ENCODE measurements around the gene SLC66A1.
A peak's percentile ranks its signal among the peaks of the same experiment; 100 is the strongest.
"Not testable (repeated sequence)": the region's sequence is repeated elsewhere in the genome, so short reads cannot be mapped to it uniquely, and the experiment has no call there.

SLC66A1 gene

DNA sequence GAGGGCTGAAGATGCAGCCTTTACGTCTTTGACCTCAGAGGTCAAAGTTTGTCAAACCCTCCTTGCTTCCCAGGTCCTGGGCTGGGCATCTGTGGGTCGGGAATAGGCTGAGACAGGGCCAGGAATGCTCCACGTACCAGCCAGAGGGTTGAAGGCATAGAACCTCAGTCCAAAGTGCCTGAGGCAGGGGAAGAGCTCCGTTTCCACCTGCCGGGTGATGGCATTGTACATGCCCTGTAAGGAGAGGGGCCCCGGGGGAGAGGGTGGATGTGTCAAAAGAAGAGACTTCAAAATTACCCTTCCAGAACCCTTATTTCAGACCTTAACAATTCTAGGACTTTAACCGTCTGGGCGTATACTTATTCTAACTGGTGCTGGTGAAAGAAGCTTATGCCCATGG, 27.2 kb upstream of the SLC66A1 start:
- Histone ChIP-seq H2AFZ (ENCODE audit: low read length, unreplicated experiment) (no peak overlapping the region), H3K27me3 (ENCODE audit: insufficient read depth, low read length) (no peaks in the 10 kb centered on the region), H3K79me2 (ENCODE audit: control insufficient read depth, insufficient read depth, low read length, unreplicated experiment) (no peaks in the 10 kb centered on the region), H3K36me3 (ENCODE audit: insufficient read depth, low read length) (peaks cover 7% of the 10 kb centered on the region; the same call in 1 of the 2 replicates), H3K4me1 (ENCODE audit: control insufficient read depth, insufficient read depth, low read length, unreplicated experiment) (no peaks in the 10 kb centered on the region), H3K4me3 (ENCODE audit: low read depth, low read length) (no peak overlapping the region), H3K27ac (ENCODE audit: low read depth, low read length) (no peak overlapping the region)

DNA sequence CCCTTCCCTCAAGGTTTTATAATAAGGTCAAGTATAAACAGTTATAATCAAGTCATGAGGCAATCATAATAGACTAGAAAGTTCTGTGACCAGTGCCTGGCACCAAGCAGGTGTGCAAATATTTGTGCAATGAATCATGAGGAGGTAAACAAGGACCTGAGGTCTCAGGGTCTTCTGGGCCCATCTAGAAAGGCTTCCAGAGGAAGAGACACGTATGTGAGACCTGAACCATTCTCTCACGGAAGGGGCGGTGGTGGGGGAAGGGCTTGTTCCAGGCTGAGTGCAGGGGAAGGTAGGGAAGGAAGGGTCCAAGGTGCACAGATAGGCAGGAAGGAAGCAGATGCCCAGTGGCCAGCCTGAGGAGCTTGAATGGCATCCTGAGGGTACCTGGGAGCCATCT, 26.8 kb upstream of the SLC66A1 start:
- not testable (repeated sequence) for H3K79me2 ChIP-seq (ENCODE audit: control insufficient read depth, insufficient read depth, low read length, unreplicated experiment); H2AFZ ChIP-seq (ENCODE audit: low read length, unreplicated experiment); H3K4me3 ChIP-seq (ENCODE audit: low read depth, low read length); H3K4me1 ChIP-seq (ENCODE audit: control insufficient read depth, insufficient read depth, low read length, unreplicated experiment); H3K27ac ChIP-seq (ENCODE audit: low read depth, low read length); H3K27me3 ChIP-seq (ENCODE audit: insufficient read depth, low read length); H3K36me3 ChIP-seq (ENCODE audit: insufficient read depth, low read length)

DNA sequence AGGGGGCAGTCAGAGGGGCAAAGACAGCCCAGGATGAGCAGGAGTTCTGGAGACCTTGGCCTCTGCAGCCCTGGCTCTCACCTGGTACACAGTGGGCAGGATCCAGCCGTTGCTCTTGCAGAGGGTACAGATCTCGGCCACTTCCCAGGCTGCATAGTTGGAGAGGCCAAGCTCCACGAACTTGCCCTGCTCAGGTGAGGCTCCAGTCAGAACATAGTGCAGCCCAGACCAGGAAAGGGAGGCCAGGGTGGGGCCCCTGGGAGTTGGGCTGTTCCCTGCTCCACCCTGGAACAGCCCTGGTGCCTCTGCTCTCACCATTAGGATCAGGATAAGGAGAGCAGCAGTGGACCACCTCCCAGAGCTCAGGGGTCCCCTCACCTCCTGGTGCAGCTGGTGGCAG, 26.3 kb upstream of the SLC66A1 start:
- not testable (repeated sequence) for H3K36me3 ChIP-seq (ENCODE audit: insufficient read depth, low read length); H3K27me3 ChIP-seq (ENCODE audit: insufficient read depth, low read length); H3K27ac ChIP-seq (ENCODE audit: low read depth, low read length); H2AFZ ChIP-seq (ENCODE audit: low read length, unreplicated experiment); H3K4me3 ChIP-seq (ENCODE audit: low read depth, low read length); H3K79me2 ChIP-seq (ENCODE audit: control insufficient read depth, insufficient read depth, low read length, unreplicated experiment); H3K4me1 ChIP-seq (ENCODE audit: control insufficient read depth, insufficient read depth, low read length, unreplicated experiment)

DNA sequence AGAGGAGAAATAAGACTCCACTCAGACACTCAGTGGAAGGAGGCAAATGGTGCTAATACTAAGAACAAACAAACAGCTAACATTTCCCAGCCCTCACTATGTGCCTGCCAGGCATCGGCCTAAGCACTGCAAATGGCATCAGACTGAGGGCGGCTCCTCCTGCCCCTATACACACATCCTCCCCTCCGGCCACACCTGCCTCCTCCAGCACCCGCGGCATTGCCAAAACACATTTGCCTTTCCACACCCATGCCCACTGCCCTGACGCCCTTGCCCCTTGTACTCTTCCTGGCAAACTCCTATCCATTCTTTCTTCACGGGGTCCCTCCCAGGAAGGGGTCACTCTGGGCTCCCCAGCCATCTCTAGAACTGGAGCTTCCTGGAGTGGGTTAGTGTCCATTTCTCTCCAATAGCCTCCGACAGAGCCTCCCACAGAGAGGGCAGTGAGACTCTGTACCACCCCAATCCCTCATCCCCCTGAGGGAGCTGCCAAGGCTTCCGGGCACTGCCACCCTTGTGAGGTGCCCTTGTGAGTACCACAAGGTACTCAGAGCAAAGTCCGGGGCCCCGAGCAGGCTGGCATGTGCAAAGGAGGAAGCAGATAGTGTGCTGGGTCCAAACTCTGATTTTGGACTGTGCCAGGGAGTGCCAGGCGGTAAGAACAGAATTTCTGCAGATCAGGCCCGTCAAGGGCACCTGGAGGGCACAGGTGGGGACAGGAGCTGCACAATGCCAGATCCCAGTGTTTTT, 24.5 kb upstream of the SLC66A1 start:
- Histone ChIP-seq H3K27ac (ENCODE audit: low read depth, low read length) (no peak overlapping the region), H3K27me3 (ENCODE audit: insufficient read depth, low read length) (no peaks in the 10 kb centered on the region), H3K4me3 (ENCODE audit: low read depth, low read length) (no peak overlapping the region), H3K36me3 (ENCODE audit: insufficient read depth, low read length) (0 out of 2 replicates have a peak, but pooled peaks cover 4% of the 10 kb centered on the region), H2AFZ (ENCODE audit: low read length, unreplicated experiment) (no peak overlapping the region), H3K4me1 (ENCODE audit: control insufficient read depth, insufficient read depth, low read length, unreplicated experiment) (no peaks in the 10 kb centered on the region), H3K79me2 (ENCODE audit: control insufficient read depth, insufficient read depth, low read length, unreplicated experiment) (no peaks in the 10 kb centered on the region)

DNA sequence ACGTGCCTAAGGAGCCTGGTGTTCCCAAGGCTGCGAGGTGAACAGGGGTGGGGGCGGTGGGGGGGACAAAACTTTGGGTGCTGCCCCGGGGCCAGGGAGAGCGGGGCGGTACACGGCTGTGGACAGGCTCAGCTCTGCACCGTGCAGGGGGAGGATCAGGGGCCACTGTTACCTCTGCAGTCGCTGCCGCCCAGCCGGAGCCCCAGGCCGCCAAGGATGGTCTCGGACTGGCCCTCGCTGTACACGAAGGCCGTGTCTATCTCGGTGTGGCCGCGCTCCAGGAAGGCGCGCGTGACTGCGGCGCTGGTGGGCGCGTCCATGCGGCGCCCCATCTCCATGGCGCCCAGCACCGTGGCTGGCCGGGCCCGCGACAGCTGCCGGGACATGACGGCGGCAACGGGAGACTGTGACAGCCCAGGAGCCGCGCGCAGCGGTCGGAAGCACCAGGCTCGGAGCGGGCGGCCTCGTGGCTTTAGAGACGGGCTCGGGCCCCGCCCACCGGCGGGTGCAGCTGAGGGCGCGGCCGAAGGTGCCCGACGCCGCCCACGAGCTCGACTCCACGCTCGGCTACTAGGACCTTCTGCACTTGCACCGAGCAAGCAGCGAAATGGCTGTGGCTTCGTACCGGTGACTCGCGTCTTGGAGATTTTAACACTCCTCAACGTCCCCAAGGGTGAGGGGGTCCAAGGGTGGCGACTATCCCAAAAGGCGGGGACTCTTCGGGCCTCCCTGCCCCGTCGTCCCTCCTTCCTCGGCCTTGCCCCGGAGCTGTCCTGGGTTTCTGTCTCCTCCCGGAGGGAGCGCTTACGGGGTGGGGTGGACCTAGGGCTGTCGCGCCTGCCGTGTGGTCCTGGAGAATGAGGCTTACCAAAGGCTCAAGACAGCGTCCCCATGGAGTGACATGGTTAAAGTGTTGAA, 23.5 kb upstream of the SLC66A1 start, which contains the start of gene AKR7A3:
AKR7A3 (minus strand) TSS at position 447 of the 918 bp plus-strand sequence; CDS start at position 386, 61 bp downstream.
- H3K4me1 ChIP-seq (ENCODE audit: control insufficient read depth, insufficient read depth, low read length, unreplicated experiment); H3K36me3 ChIP-seq (ENCODE audit: insufficient read depth, low read length); H3K79me2 ChIP-seq (ENCODE audit: control insufficient read depth, insufficient read depth, low read length, unreplicated experiment); H3K27ac ChIP-seq (ENCODE audit: low read depth, low read length); H3K27me3 ChIP-seq (ENCODE audit: insufficient read depth, low read length): not testable (repeated sequence)
- H2AFZ ChIP-seq (ENCODE audit: low read length, unreplicated experiment): peak within 1 kb of the TSS; percentile 24
- peak within 1 kb of the TSS; percentile 78 for H3K4me3 ChIP-seq (ENCODE audit: low read depth, low read length)

DNA sequence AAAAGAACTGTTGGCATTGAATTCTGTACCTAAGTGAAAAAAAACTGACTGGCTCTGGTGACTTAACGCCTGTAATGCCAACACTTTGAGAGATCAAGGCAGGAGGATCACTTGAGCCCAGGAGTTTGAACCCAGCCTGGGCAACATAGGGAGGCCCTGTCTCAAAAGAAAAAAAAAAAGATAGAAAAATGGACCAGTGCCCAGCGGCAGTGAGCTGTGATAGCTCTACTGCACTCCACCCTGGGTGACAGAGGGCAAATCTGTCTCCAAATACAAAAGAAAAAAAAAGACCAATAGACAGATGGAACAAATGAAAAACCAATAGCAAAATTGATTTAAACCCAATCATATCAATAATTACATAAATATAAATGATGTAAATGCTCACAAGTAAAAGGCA, 22.9 kb upstream of the SLC66A1 start:
- peak overlapping the region; percentile 14 for H2AFZ ChIP-seq (ENCODE audit: low read length, unreplicated experiment)
- no peaks in the 10 kb centered on the region for H3K27me3 ChIP-seq (ENCODE audit: insufficient read depth, low read length)
- H3K4me1 ChIP-seq (ENCODE audit: control insufficient read depth, insufficient read depth, low read length, unreplicated experiment): no peaks in the 10 kb centered on the region
- no peak overlapping the region for H3K27ac ChIP-seq (ENCODE audit: low read depth, low read length)
- H3K79me2 ChIP-seq (ENCODE audit: control insufficient read depth, insufficient read depth, low read length, unreplicated experiment): no peaks in the 10 kb centered on the region
- peak overlapping the region; percentile 78 for H3K4me3 ChIP-seq (ENCODE audit: low read depth, low read length)
- peaks cover 5% of the 10 kb centered on the region; the same call in 1 of the 2 replicates for H3K36me3 ChIP-seq (ENCODE audit: insufficient read depth, low read length)

DNA sequence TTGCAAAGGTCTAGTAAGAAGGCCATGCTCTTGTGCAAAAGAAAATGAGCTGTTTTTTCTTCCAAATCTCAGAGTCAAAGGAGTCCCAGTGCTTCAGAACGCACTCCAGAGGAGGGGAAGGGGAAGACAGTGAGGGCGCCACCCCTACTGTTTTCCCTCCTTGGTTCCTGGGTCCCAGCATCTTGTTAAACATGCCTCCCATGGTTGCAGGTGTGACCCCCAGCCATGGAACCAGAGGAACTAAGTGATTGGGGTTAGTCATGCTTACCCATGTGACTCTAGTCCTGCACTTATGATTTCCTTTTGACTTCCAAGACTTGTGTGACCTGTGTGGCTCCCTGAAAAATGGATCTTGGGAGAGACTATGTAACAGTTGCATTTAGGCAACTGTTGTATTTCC, 17.5 kb upstream of the SLC66A1 start:
- Histone ChIP-seq H3K27ac (ENCODE audit: low read depth, low read length) (no peak overlapping the region), H3K36me3 (ENCODE audit: insufficient read depth, low read length) (peaks cover 28% of the 10 kb centered on the region), H3K4me1 (ENCODE audit: control insufficient read depth, insufficient read depth, low read length, unreplicated experiment) (no peaks in the 10 kb centered on the region), H3K4me3 (ENCODE audit: low read depth, low read length) (no peak overlapping the region), H3K79me2 (ENCODE audit: control insufficient read depth, insufficient read depth, low read length, unreplicated experiment) (no peaks in the 10 kb centered on the region), H3K27me3 (ENCODE audit: insufficient read depth, low read length) (no peaks in the 10 kb centered on the region), H2AFZ (ENCODE audit: low read length, unreplicated experiment) (no peak overlapping the region)

DNA sequence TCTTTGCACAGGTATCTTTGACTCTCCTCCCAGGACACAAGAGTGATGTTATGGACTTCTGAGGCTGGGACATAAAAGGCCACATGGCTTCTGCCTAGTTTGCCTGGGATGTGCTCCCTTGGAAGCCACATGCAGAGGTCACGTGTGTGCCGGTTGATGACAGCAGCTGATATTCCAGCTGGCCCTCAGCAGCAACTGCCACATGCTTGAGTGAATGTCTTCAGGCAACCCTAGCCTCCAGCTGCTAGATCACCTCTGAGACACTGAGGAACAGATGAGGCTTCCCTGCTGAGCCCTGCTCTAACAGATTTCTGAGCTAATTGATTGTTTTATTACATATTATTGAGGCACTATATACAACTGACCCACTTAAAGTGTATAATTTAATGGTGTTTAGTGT, 11.9 kb upstream of the SLC66A1 start:
- Histone ChIP-seq H3K4me3 (ENCODE audit: low read depth, low read length) (no peak overlapping the region), H3K4me1 (ENCODE audit: control insufficient read depth, insufficient read depth, low read length, unreplicated experiment) (no peaks in the 10 kb centered on the region), H3K36me3 (ENCODE audit: insufficient read depth, low read length) (peaks cover 38% of the 10 kb centered on the region), H3K27ac (ENCODE audit: low read depth, low read length) (no peak overlapping the region), H3K79me2 (ENCODE audit: control insufficient read depth, insufficient read depth, low read length, unreplicated experiment) (no peaks in the 10 kb centered on the region), H2AFZ (ENCODE audit: low read length, unreplicated experiment) (no peak overlapping the region), H3K27me3 (ENCODE audit: insufficient read depth, low read length) (no peaks in the 10 kb centered on the region)

DNA sequence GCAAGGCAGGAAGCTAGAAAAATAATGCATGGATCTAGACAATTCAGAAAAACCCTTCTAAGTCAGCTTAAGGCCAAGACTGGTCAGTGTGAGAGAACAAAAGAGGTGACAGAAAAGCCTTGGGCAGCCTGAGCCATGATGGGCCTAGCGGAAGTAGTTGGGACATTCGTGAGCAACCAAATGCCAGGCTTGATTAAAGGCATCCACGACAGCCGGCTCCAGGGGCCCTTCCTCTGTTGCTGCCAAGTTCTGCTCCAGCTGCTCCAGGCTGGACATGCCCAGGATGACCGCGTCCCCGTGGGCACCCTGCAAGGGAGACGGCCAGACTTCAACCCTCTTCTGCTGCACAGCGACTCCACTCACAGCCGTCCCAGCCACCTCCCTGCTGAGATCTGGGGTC, 8.0 kb upstream of the SLC66A1 start:
- H3K4me3 ChIP-seq (ENCODE audit: low read depth, low read length); H3K27me3 ChIP-seq (ENCODE audit: insufficient read depth, low read length); H3K27ac ChIP-seq (ENCODE audit: low read depth, low read length); H3K4me1 ChIP-seq (ENCODE audit: control insufficient read depth, insufficient read depth, low read length, unreplicated experiment); H2AFZ ChIP-seq (ENCODE audit: low read length, unreplicated experiment): not testable (repeated sequence)
- Histone ChIP-seq H3K36me3 (ENCODE audit: insufficient read depth, low read length) (peaks cover 38% of the 10 kb centered on the region), H3K79me2 (ENCODE audit: control insufficient read depth, insufficient read depth, low read length, unreplicated experiment) (peaks cover 10% of the 10 kb centered on the region)

DNA sequence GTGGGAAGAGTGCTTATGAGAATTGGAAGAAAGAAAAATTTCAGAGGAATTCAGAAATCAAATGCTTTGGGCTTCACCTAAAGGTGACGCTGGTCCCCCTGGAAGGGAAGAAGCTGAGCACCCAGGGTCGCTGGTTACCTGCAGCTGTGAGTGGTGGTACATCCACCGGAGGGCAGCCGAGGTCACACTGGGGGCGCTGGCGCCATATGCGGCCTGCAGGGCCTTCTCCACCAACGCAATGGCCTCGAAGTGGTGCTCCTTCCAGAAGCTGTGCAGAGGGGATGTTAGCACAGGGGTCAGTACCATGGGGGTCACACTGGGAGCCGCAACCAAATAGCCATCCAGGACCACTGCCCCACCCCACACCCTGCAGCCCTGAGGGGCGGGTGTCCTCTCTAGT, 6.2 kb upstream of the SLC66A1 start:
- H3K4me1 ChIP-seq (ENCODE audit: control insufficient read depth, insufficient read depth, low read length, unreplicated experiment): peaks cover 20% of the 10 kb centered on the region
- peaks cover 35% of the 10 kb centered on the region for H3K36me3 ChIP-seq (ENCODE audit: insufficient read depth, low read length)
- no peak overlapping the region for H2AFZ ChIP-seq (ENCODE audit: low read length, unreplicated experiment)
- no peak overlapping the region for H3K4me3 ChIP-seq (ENCODE audit: low read depth, low read length)
- H3K27me3 ChIP-seq (ENCODE audit: insufficient read depth, low read length): no peaks in the 10 kb centered on the region
- no peak overlapping the region for H3K27ac ChIP-seq (ENCODE audit: low read depth, low read length)
- peaks cover 22% of the 10 kb centered on the region for H3K79me2 ChIP-seq (ENCODE audit: control insufficient read depth, insufficient read depth, low read length, unreplicated experiment)

All from ACC112 (cell line).